HepG2 (cell line): ENCODE measurements around the gene TUBA4B. TPM values are rescaled to one million over a fixed set of nuclear protein-coding genes. Genes with fewer than 3 reads are reported as not detected.
A peak's percentile ranks its signal among the peaks of the same experiment; 100 is the strongest.

Experiments used
- BORCS8-MEF2B ChIP-seq: sonication (generic); formaldehyde crosslinking; IDR thresholded peaks from 2 replicates; pipeline ENCODE4 v1.8.0; 2022; ENCODE audit warnings: mild to moderate bottlenecking, missing genetic modification reagents
- ELF4 ChIP-seq: sonication (generic); formaldehyde crosslinking; IDR thresholded peaks from 2 replicates; pipeline ENCODE4 v1.5.0; 2020; ENCODE audit warnings: missing genetic modification reagents, mild to moderate bottlenecking, moderate library complexity, borderline replicate concordance
- GATAD2A ChIP-seq: IDR thresholded peaks from 2 replicates; pipeline ENCODE4 v1.6.1; 2016
- GZF1 ChIP-seq: sonication (generic); formaldehyde crosslinking; IDR thresholded peaks from 2 replicates; pipeline ENCODE4 v1.5.1; 2020; ENCODE audit warnings: mild to moderate bottlenecking, missing genetic modification reagents
- KLF15 ChIP-seq: sonication (generic); formaldehyde crosslinking; IDR thresholded peaks from 2 replicates; pipeline ENCODE4 v1.8.1; 2023; ENCODE audit warnings: borderline replicate concordance, mild to moderate bottlenecking, inconsistent platforms, missing genetic modification reagents, mixed read lengths
- MBNL3 ChIP-seq: fragments of 250-450 bp; sonication (Bioruptor Pico); conservative IDR thresholded peaks from 2 replicates; pipeline ENCODE4 v1.8.0; 2022; ENCODE audit warnings: mild to moderate bottlenecking, inconsistent platforms
- MXD3 ChIP-seq: IDR thresholded peaks from 2 replicates; pipeline ENCODE4 v1.6.1; 2016; ENCODE audit warnings: mild to moderate bottlenecking, missing biosample characterization, missing genetic modification reagents
- NFE2 ChIP-seq: sonication (generic); formaldehyde crosslinking; IDR thresholded peaks from 2 replicates; pipeline ENCODE4 v1.4.0; 2020; ENCODE audit warnings: missing genetic modification reagents
- NR2C2 ChIP-seq: sonication (generic); formaldehyde crosslinking; IDR thresholded peaks from 2 replicates; pipeline ENCODE4 v1.4.0; 2020; ENCODE audit warnings: missing genetic modification reagents, mild to moderate bottlenecking, moderate library complexity, borderline replicate concordance
- ONECUT2 ChIP-seq: sonication (generic); formaldehyde crosslinking; IDR thresholded peaks from 2 replicates; pipeline ENCODE4 v1.4.0; 2020; ENCODE audit warnings: missing genetic modification reagents
- RBM22 ChIP-seq: fragments of 200-400 bp; formaldehyde crosslinking; optimal IDR thresholded peaks from 2 replicates; pipeline ENCODE3; 2017; ENCODE audit warnings: mild to moderate bottlenecking, low read length, moderate library complexity
- SYNCRIP ChIP-seq: fragments of 200-400 bp; formaldehyde crosslinking; IDR thresholded peaks from 2 replicates; pipeline ENCODE4 v1.6.1; 2018; ENCODE audit warnings: mild to moderate bottlenecking, low read depth, low read length; ENCODE audit not compliant: insufficient read depth
- ZBTB42 ChIP-seq: sonication (generic); formaldehyde crosslinking; IDR thresholded peaks from 2 replicates; pipeline ENCODE4 v1.5.0; 2020; ENCODE audit warnings: mild to moderate bottlenecking, missing genetic modification reagents
- ZNF225 ChIP-seq: sonication (generic); formaldehyde crosslinking; IDR thresholded peaks from 2 replicates; pipeline ENCODE4 v1.4.0; 2020; ENCODE audit warnings: mild to moderate bottlenecking, missing genetic modification reagents
- ZNF251 ChIP-seq: sonication (generic); formaldehyde crosslinking; IDR thresholded peaks from 2 replicates; pipeline ENCODE4 v1.9.0; 2021; ENCODE audit warnings: mild to moderate bottlenecking, missing genetic modification reagents
- ZNF260 ChIP-seq: sonication (generic); formaldehyde crosslinking; IDR thresholded peaks from 2 replicates; pipeline ENCODE4 v1.4.0; 2020; ENCODE audit warnings: missing genetic modification reagents, low read depth, mild to moderate bottlenecking, borderline replicate concordance
- ZNF510 ChIP-seq: sonication (generic); formaldehyde crosslinking; IDR thresholded peaks from 2 replicates; pipeline ENCODE4 v1.4.0; 2020; ENCODE audit warnings: low read depth, mild to moderate bottlenecking, missing genetic modification reagents
- ZNF564 ChIP-seq: sonication (generic); formaldehyde crosslinking; IDR thresholded peaks from 2 replicates; pipeline ENCODE4 v1.8.1; 2023; ENCODE audit warnings: mild to moderate bottlenecking, missing genetic modification reagents
- ZNF615 ChIP-seq: sonication (generic); formaldehyde crosslinking; IDR thresholded peaks from 2 replicates; pipeline ENCODE4 v1.5.0; 2020; ENCODE audit warnings: mild to moderate bottlenecking, missing genetic modification reagents, borderline replicate concordance
- ZSCAN20 ChIP-seq: sonication (generic); formaldehyde crosslinking; IDR thresholded peaks from 2 replicates; pipeline ENCODE4 v1.4.0; 2020; ENCODE audit warnings: missing genetic modification reagents, mild to moderate bottlenecking, borderline replicate concordance
- ZSCAN21 ChIP-seq: sonication (generic); formaldehyde crosslinking; IDR thresholded peaks from 2 replicates; pipeline ENCODE4 v1.8.0; 2022; ENCODE audit warnings: mild to moderate bottlenecking, missing genetic modification reagents, moderate library complexity, borderline replicate concordance
- ZUFSP ChIP-seq: sonication (generic); formaldehyde crosslinking; IDR thresholded peaks from 2 replicates; pipeline ENCODE4 v1.9.0; 2021; ENCODE audit warnings: missing genetic modification reagents, mild to moderate bottlenecking, borderline replicate concordance
- polyA plus RNA-seq, 8 experiments: library from polyadenylated mRNA; depleted of rRNA in 3 of 8; stranded (reverse) in 7 of 8; unstranded in 1 of 8; fragments of >200 nt; fragmentation: Illumina TruSeq in 4 of 8; extraction: Trizol in 4 of 8; gene quantifications; 2 replicates each; pipeline versions ENCODE4 v1.2.1 to v1.2.3, GENCODE V29; 2011 to 2016; ENCODE audit warnings: low read depth in 4 of 8, missing spikeins in 1 of 8, mixed read lengths in 1 of 8; ENCODE audit not compliant: insufficient read depth in 1 of 8
- total RNA-seq, 5 experiments: library from RNA; depleted of rRNA; stranded (reverse); fragments of >200 nt; fragmentation: Illumina TruSeq; extraction: Trizol; gene quantifications; 2 replicates each; pipeline ENCODE4 v1.2.3, GENCODE V29; 2016; ENCODE audit warnings: low read depth in 1 of 5
- TF ChIP-seq, protein P1 (sequence below): sonication (generic); formaldehyde crosslinking; IDR thresholded peaks from 2 replicates; pipeline ENCODE4 v1.4.0; 2020; ENCODE audit warnings: low read depth, mild to moderate bottlenecking, missing genetic modification reagents
- TF ChIP-seq, protein P2 (sequence below): IDR thresholded peaks from 2 replicates; pipeline ENCODE4 v1.6.1; 2016; ENCODE audit warnings: mild to moderate bottlenecking

The TUBA4B gene
- total and polyA plus RNA-seq, 2 of the 13 experiments (the other 11 are each of a cell fraction or from before 2014, with no cell fraction given), result 0.18 to 0.22 TPM

DNA sequence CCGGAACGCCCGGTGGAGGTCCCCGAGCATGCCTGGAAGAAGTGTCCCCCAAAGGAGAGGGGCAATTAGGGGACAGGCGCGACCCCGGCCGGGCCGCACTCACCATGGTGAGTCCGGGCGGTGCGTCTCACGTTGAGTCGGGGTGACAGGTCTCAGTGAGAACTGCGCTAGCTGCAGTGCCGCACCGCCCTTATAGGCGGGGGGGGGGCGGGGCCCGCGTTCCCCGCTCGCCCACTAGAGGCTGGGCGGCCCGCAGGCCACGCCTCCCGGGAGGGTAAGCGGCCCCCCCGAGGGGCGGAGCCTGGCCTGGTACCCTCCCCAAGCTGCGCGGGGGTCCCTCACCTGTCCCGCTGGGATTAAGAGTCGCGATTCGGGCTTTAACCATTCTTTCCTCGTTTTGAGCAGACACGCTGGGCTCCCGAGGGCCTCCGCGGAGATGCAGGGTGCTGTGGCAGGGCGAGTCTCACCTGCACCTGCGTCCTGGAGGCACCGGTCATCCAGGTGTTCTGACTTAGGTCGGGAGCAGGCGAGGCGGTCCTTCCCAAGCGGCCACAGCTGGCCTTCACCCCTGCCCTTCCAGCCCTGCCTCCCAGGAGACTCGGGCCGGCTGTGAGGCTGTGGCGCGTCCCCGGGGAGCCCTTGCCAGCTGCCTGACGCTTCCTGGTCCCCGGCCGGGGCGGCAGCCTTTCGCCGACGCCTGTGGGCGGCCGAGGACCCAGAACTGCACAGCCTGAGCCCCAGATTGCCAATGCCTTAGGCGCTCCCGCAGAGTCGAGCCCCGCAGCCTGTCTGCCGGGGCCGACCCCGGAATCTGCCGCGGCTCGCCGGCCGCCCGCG lies 928 bp downstream of the TUBA4B start, which contains the start of gene TUBA4A (continued):
- TF ChIP-seq GATAD2A (CRISPR knock-in tag), result no peak
- no peak for TF ChIP-seq NR2C2 (CRISPR knock-in tag)
- TF ChIP-seq, protein P1, sequence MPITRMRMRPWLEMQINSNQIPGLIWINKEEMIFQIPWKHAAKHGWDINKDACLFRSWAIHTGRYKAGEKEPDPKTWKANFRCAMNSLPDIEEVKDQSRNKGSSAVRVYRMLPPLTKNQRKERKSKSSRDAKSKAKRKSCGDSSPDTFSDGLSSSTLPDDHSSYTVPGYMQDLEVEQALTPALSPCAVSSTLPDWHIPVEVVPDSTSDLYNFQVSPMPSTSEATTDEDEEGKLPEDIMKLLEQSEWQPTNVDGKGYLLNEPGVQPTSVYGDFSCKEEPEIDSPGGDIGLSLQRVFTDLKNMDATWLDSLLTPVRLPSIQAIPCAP (CRISPR knock-in tag), result no peak
- TF ChIP-seq RBM22, result no peak
- no peak for TF ChIP-seq GZF1 (CRISPR knock-in tag)
- no peak for TF ChIP-seq ZNF251 (CRISPR knock-in tag)
- no peak for TF ChIP-seq ZUFSP (CRISPR knock-in tag)
- TF ChIP-seq MXD3, result peak; percentile 48
- 0 out of 2 replicates have a peak, but pooled peaks have one; percentile 67 for TF ChIP-seq ZBTB42 (CRISPR knock-in tag)
- TF ChIP-seq ZNF564, result no peak
- no peak for TF ChIP-seq SYNCRIP
- TF ChIP-seq, protein P2, sequence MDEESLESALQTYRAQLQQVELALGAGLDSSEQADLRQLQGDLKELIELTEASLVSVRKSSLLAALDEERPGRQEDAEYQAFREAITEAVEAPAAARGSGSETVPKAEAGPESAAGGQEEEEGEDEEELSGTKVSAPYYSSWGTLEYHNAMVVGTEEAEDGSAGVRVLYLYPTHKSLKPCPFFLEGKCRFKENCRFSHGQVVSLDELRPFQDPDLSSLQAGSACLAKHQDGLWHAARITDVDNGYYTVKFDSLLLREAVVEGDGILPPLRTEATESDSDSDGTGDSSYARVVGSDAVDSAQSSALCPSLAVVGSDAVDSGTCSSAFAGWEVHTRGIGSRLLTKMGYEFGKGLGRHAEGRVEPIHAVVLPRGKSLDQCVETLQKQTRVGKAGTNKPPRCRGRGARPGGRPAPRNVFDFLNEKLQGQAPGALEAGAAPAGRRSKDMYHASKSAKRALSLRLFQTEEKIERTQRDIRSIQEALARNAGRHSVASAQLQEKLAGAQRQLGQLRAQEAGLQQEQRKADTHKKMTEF (CRISPR knock-in tag), result peak; percentile 71
- no peak for TF ChIP-seq ZSCAN21
- no peak for TF ChIP-seq NFE2 (CRISPR knock-in tag)
- no peak for TF ChIP-seq ZNF615 (CRISPR knock-in tag)
- no peak for TF ChIP-seq ZNF260 (CRISPR knock-in tag)
- TF ChIP-seq KLF15 (CRISPR knock-in tag), result no peak
- TF ChIP-seq ZSCAN20 (CRISPR knock-in tag), result peak; percentile 92; the same call in 1 of the 2 replicates
- no peak; the same call in 1 of the 2 replicates for TF ChIP-seq ZNF225
- no peak for TF ChIP-seq MBNL3 (CRISPR knock-in tag)
- TF ChIP-seq ELF4 (CRISPR knock-in tag), result no peak
- no peak for TF ChIP-seq ONECUT2 (CRISPR knock-in tag)
- no peak for TF ChIP-seq BORCS8-MEF2B (CRISPR knock-in tag)
- 0 out of 2 replicates have a peak, but pooled peaks have one; percentile 38 for TF ChIP-seq ZNF510
